Caco-2 (cell line): Measurements from ENCODE around the gene FCN1. TPM values are rescaled to one million over a fixed set of nuclear protein-coding genes. Genes with fewer than 3 reads are reported as not detected.

Experiments
- BruUV-seq: library from RNA; stranded (reverse); fragments of 400-500 nt; replicated peaks from 2 replicates; lab custom pipeline; 2021; lab: Mats Ljungman, UMichigan
- CTCF ChIA-PET: fragments of 300-600 bp; sonication (Branson Sonifier 250); formaldehyde crosslinking; loops from one replicate; lab custom pipeline; 2022; ENCODE audit warnings: antibody characterized with exemption; lab: Charles Lee
- POLR2A ChIA-PET: fragments of 300-600 bp; sonication (Branson Sonifier 250); formaldehyde crosslinking; loops from one replicate; lab custom pipeline; 2022; ENCODE audit warnings: antibody characterized with exemption; lab: Charles Lee
- DNase-seq, 2 experiments: peaks; one replicate each; pipeline versions ENCODE4 v3.0.0 to v3.0.0-alpha.2; 2020 to 2022
- H3K27me3 ChIP-seq: replicated peaks from 2 replicates; pipeline ENCODE4 v1.6.0; 2011; ENCODE audit warnings: low read length; ENCODE audit not compliant: control insufficient read depth, insufficient read depth
- H3K36me3 ChIP-seq: 2 replicates; pipeline ENCODE4 v1.5.1; 2011; ENCODE audit warnings: low read length; ENCODE audit not compliant: control insufficient read depth, insufficient read depth
- H3K4me1 ChIP-seq: fragments of 250-450 bp; sonication (Bioruptor Pico); 2 replicates; pipeline ENCODE4 v1.5.1; 2020; ENCODE audit warnings: mild to moderate bottlenecking
- H3K4me3 ChIP-seq: 2 replicates; pipeline ENCODE4 v1.5.1; 2011; ENCODE audit warnings: low read depth, mild to moderate bottlenecking, control low read depth, low read length
- H3K9me3 ChIP-seq: fragments of 250-450 bp; sonication (Bioruptor Pico); 2 replicates; pipeline ENCODE4 v1.5.1; 2020; ENCODE audit warnings: mild to moderate bottlenecking, moderate library complexity
- H3K27ac Mint-ChIP-seq: one replicate; pipeline ENCODE4 v1.8.0; 2022; ENCODE audit warnings: mixed read lengths; ENCODE audit not compliant: unreplicated experiment
- H3K27me3 Mint-ChIP-seq: one replicate; pipeline ENCODE4 v1.8.0; 2022; ENCODE audit warnings: mixed read lengths; ENCODE audit not compliant: insufficient read depth, unreplicated experiment
- H3K36me3 Mint-ChIP-seq: one replicate; pipeline ENCODE4 v1.8.0; 2022; ENCODE audit warnings: mild to moderate bottlenecking, mixed read lengths; ENCODE audit not compliant: insufficient read depth, unreplicated experiment
- H3K4me1 Mint-ChIP-seq: one replicate; pipeline ENCODE4 v1.8.0; 2022; ENCODE audit warnings: low read depth, mixed read lengths; ENCODE audit not compliant: unreplicated experiment
- H3K4me3 Mint-ChIP-seq: one replicate; pipeline ENCODE4 v1.8.0; 2022; ENCODE audit warnings: mild to moderate bottlenecking, moderate library complexity, mixed read lengths; ENCODE audit not compliant: unreplicated experiment
- H3K9me3 Mint-ChIP-seq: one replicate; pipeline ENCODE4 v1.8.0; 2022; ENCODE audit warnings: mixed read lengths; ENCODE audit not compliant: unreplicated experiment
- intact Hi-C: fragments of 100-400 bp; cut with micrococcal nuclease; formaldehyde crosslinking; loops from one replicate; pipeline ENCODE4 v1.10.0; 2022; ENCODE audit not compliant: unreplicated experiment
- total RNA-seq: library from RNA; stranded (reverse); gene quantifications from 2 replicates; pipeline ENCODE4 v1.2.3, GENCODE V29; 2022
- TF ChIP-seq, protein P1 (sequence below), 2 experiments: fragments of 200-600 bp in 1 of 2; IDR thresholded peaks; 1 replicate in 1 of 2; 2 replicates in 1 of 2; pipeline versions ENCODE4 v1.5.1 to v1.8.0; 2011 to 2022; ENCODE audit warnings: antibody characterized with exemption in 1 of 2, control low read depth in 1 of 2, inconsistent platforms in 1 of 2, low read depth in 1 of 2, low read length in 1 of 2, mild to moderate bottlenecking in 1 of 2, moderate library complexity in 1 of 2; ENCODE audit not compliant: insufficient read depth in 1 of 2, severe bottlenecking in 1 of 2, unreplicated experiment in 1 of 2

FCN1 gene
- total RNA-seq, 1 experiment from 2014 or later: not detected

DNA sequence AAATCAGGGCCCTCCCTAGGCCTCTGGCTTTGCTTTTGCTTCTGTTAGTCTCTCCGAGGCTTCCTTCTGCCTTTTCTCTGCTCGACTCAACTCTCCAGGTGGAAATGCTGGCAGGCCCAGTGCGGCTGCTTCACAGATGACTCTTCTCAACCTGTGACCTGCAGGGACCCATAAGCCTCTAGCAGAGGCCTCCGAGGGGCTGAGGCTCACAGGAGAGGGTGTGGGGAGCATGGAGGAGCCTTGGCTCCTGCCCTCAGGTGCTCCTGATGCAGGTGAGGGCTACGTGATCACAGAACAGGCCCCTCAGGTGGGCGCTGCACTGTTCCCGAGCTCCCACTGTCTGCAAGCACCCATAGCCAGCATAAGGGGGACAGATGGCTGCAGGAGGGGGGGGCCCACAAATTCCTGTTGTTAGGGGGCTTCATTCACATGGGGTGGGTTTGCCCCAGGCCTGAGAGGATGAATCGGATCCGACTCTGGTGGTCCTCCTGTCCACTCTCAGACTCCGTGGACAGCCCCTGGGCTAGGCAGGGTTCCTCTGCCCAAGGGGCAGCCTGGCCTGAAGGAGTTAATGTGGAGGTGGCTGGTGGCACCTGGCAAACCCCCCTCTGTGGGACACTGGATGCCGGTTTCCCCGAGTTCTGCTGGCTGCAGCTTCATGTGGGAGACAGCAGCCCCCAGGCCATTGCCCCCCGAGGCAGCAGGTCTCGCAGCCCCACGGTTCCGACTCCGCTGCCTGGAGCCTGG, 48.0 kb downstream of the FCN1 start:
- no peaks in the 10 kb centered on the region for H3K9me3 ChIP-seq
- H3K36me3 ChIP-seq: no peaks in the 10 kb centered on the region
- no peaks in the 10 kb centered on the region for H3K9me3 Mint-ChIP-seq
- no peak overlapping the region for H3K4me3 ChIP-seq
- TF ChIP-seq, protein P1, sequence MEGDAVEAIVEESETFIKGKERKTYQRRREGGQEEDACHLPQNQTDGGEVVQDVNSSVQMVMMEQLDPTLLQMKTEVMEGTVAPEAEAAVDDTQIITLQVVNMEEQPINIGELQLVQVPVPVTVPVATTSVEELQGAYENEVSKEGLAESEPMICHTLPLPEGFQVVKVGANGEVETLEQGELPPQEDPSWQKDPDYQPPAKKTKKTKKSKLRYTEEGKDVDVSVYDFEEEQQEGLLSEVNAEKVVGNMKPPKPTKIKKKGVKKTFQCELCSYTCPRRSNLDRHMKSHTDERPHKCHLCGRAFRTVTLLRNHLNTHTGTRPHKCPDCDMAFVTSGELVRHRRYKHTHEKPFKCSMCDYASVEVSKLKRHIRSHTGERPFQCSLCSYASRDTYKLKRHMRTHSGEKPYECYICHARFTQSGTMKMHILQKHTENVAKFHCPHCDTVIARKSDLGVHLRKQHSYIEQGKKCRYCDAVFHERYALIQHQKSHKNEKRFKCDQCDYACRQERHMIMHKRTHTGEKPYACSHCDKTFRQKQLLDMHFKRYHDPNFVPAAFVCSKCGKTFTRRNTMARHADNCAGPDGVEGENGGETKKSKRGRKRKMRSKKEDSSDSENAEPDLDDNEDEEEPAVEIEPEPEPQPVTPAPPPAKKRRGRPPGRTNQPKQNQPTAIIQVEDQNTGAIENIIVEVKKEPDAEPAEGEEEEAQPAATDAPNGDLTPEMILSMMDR (IDR thresholded peaks at IDR 0.05; ENCODE audit: insufficient read depth in 1 of 2, low read depth in 1 of 2, low read length in 1 of 2, severe bottlenecking in 1 of 2, unreplicated experiment in 1 of 2): no peak
- BruUV-seq: no TSS peak
- H3K4me1 Mint-ChIP-seq: no peaks in the 10 kb centered on the region
- no peak overlapping the region for H3K4me3 Mint-ChIP-seq
- H3K27ac Mint-ChIP-seq: no peak overlapping the region
- H3K4me1 ChIP-seq: no peaks in the 10 kb centered on the region
- no peaks in the 10 kb centered on the region for H3K27me3 ChIP-seq
- ChIA-PET CTCF (interaction anchor here (0.6 kb wide), 1 partner anchor 705 kb away, joined by 3 read pairs; no protein-coding TSS in a partner anchor), POLR2A (no interaction called here)
- DNase-seq: no peak
- no peaks in the 10 kb centered on the region for H3K36me3 Mint-ChIP-seq
- intact Hi-C loops: no loop called here
- H3K27me3 Mint-ChIP-seq: peaks cover 17% of the 10 kb centered on the region

DNA sequence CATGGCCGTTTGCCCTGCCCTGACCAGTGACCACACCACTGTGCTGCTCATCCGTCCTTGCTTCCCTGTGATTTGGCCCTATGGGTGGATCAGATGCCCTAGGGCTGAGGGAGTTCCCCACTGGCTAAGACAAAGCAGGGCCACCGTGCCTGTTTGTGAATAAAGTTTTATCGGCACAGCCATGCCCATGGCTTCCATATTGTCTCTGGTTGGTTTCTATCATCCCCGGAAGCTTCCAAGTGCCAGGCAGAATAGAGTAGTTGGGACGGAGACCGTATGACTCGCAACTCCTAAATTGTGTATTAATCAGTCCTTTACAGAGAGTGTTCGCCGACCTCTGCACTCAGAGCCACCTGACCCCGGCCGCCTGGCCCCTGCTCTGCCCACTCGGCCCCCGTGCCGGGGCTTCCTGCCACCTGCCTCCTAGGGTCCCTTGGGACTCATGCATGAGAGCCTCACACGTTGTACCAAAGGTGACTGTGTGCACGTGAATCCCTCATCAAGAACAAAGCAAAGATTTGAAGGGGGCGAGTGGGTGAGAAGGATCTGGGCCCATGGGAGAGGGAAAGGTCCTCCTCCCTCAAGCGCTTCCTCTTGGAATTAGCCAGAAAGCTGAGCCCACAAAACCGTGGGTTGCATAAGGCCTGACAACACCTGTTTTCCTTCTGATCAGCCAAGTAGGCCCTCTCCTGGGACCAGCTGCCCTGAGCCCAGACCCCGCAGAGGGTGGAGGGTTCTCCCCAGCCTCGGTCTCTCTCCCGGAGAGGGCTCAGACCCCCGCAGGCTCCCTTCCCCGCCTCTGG, 48.8 kb downstream of the FCN1 start:
- CTCF ChIA-PET: interaction anchor here (0.6 kb wide), 1 partner anchor 704 kb away, joined by 3 read pairs; no protein-coding TSS in a partner anchor
- Histone ChIP-seq H3K27me3 (no peaks in the 10 kb centered on the region), H3K4me3 (no peak overlapping the region), H3K4me1 (no peaks in the 10 kb centered on the region), H3K9me3 (no peaks in the 10 kb centered on the region), H3K36me3 (no peaks in the 10 kb centered on the region)
- TF ChIP-seq, protein P1 (IDR thresholded peaks at IDR 0.05; ENCODE audit: insufficient read depth in 1 of 2, low read depth in 1 of 2, low read length in 1 of 2, severe bottlenecking in 1 of 2, unreplicated experiment in 1 of 2): no peak
- POLR2A ChIA-PET: no interaction called here
- H3K4me1 Mint-ChIP-seq: no peaks in the 10 kb centered on the region
- intact Hi-C loops: no loop called here
- H3K4me3 Mint-ChIP-seq: no peak overlapping the region
- H3K27me3 Mint-ChIP-seq: peaks cover 17% of the 10 kb centered on the region
- no peak overlapping the region for H3K27ac Mint-ChIP-seq
- H3K36me3 Mint-ChIP-seq: no peaks in the 10 kb centered on the region
- H3K9me3 Mint-ChIP-seq: no peaks in the 10 kb centered on the region
- BruUV-seq: no TSS peak
- DNase-seq: no peak

DNA sequence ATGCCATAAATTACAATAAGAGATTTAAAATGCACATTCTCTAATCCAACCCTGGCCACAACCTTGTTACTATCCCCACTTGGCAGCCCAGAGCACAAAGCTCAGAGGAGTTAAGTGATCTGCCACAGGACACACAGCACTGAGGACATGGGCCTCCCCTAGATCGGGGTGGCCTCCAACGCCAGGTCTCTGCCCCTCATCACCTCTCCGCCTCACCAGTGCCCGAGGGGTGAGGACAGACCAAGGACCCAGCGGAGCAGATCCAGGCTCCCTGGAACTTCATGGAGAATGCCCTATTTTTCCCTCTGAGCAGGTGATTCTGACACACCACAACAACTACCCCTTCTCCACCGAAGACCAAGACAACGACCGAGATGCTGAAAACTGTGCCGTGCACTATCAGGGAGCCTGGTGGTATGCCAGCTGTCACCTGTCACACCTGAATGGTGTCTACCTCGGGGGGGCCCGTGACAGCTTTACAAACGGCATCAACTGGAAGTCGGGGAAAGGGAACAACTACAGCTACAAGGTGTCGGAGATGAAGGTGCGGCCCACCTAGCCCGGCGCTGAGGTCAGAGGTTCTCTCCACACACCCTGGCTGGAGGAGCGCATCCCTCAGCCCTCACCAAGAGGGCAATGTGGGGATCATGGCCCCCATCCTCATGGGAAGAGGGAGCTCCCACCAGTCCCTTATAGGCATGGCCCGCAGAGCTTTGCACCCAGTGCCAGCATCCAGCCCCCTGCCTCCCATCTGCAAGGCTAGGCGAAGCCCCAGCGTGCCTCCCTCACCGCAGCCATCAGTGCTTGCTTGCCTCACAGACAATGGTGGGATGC, 49.6 kb downstream of the FCN1 start:
- no peak overlapping the region for H3K4me3 ChIP-seq
- ChIA-PET POLR2A (no interaction called here), CTCF (no interaction called here)
- H3K9me3 ChIP-seq: no peaks in the 10 kb centered on the region
- no peak for DNase-seq
- intact Hi-C loops: no loop called here
- no peaks in the 10 kb centered on the region for H3K27me3 ChIP-seq
- Mint-ChIP-seq H3K9me3 (no peaks in the 10 kb centered on the region), H3K27me3 (peaks cover 14% of the 10 kb centered on the region), H3K27ac (no peak overlapping the region), H3K4me3 (no peak overlapping the region), H3K4me1 (no peaks in the 10 kb centered on the region), H3K36me3 (no peaks in the 10 kb centered on the region)
- H3K4me1 ChIP-seq: no peaks in the 10 kb centered on the region
- H3K36me3 ChIP-seq: no peaks in the 10 kb centered on the region
- TF ChIP-seq, protein P1 (IDR thresholded peaks at IDR 0.05; ENCODE audit: insufficient read depth in 1 of 2, low read depth in 1 of 2, low read length in 1 of 2, severe bottlenecking in 1 of 2, unreplicated experiment in 1 of 2): no peak
- no TSS peak for BruUV-seq
